M059J (cell line): Measurements from ENCODE around the gene IPO8. TPM values are rescaled to one million over a fixed set of nuclear protein-coding genes. Genes with fewer than 3 reads are reported as not detected.
A peak's percentile ranks its signal among the peaks of the same experiment; 100 is the strongest.
"Not testable (repeated sequence)": the region's sequence is repeated elsewhere in the genome, so short reads cannot be mapped to it uniquely, and the experiment has no call there.

Source experiments
- DNase-seq: peaks from one replicate; pipeline ENCODE4 v3.0.0-alpha.2; 2012; ENCODE audit warnings: low read depth
- total RNA-seq: library from RNA; depleted of rRNA; stranded (reverse); fragments of >200 nt; shearing (Covaris generic); gene quantifications from 2 replicates; pipeline ENCODE4 v1.2.3, GENCODE V29; 2014

Gene IPO8
- total RNA-seq, 1 experiment from 2014 or later = 22.9 TPM

DNA sequence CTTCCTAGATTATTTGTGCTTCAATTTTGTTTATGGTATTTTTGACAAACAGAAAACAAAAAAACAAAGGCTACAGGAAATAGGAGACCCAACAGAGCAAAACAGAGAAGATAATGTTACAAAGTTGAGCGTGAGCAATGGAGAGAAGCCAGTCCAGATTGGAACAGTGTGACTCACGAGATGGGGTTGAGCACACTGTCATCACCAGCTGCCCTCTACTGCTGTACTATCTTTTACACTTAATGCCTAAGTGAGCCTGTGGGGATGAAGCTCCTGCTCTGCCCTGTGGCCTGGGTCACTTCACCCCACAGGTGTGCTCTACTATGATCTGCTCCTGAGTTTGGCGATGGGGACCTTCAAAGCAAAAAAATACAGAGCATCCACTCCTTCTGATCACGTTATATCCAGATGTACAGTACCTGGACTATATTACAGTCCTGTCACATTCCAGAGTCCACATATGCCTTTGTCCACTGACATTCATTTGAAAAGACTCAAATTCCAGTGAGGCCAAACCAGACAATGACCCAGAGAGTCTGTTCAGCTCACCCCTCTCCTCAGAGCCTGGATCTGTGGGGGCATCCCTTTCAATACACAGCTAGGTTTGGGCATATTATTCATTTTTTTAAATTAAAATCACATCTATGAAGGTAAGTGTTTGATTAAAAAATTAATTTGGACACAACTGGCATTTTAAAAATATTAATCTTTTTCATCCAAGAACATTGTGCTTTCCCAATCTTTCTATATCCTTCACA lies 4.4 kb downstream of the IPO8 start:
- peak; percentile 77 for DNase-seq

DNA sequence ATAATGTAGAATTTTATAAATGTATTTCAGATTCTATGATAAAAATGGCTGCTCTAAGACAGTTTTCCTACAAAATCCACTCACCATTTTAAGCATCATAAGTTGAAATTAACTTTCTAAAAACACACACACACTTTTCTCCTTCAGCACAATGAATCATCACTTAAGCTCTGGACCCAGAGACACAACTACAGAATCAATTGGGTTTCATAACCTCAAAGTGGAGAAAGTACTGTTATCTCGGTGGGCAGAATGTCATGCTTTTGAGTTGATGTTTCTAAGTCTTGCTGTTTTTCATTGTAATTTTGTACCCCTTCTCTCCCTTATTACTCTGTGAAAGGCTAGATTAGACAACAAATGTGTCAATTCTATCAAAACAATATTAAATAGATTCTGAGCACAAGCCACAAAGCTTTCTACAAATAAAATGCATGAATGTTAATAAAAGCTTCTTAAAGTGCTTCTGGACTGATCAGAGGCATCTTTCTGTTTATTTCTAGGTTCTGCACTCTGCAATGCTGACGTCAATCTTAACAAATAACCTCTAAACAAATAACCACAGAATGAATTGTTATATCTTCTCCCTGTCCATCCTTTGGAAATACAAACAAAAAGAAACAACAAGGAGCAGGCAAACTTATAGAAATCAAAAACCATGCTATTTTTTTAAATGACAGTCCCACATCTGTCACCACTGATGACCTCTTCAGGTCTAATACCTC lies 8.2 kb downstream of the IPO8 start:
- DNase-seq = peak; percentile 1

DNA sequence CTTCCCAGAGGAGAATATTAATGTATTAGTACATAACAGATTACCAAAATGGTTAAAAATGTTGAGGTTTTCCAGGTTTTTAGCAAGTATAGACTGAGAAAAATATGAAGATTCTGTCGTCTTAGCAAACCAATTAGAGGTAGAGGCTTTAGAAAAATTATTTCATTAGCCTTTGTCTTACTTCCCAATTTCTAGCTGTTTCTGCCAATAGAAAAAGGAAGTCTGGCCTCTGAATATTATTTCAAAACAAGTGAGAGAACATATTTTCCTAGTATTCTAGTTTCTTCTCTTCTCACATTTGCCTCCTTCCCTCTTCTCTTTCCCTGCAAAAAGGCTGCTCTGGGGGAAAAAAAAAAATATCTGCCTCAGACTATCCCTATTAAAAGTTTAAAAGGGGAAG lies 16.4 kb downstream of the IPO8 start:
- DNase-seq = no peak

DNA sequence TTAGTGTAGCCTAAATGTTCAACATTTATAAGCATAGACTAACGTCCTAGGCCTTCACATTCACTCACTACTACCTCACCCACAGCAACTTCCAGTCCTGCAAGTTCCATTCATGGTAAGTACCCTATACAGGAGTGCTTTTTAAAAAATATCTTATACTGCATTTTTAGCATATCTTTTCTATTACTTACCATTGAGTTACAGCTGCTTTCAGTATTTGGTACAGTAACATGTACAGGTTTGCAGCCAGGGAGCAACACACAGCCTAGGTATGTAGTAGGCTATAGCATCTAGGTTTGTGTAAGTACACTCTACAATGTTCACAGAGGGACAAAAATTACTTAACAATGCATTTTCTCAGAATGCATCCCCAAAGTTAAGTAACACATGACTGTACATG lies 17.4 kb downstream of the IPO8 start:
- DNase-seq = no peak

DNA sequence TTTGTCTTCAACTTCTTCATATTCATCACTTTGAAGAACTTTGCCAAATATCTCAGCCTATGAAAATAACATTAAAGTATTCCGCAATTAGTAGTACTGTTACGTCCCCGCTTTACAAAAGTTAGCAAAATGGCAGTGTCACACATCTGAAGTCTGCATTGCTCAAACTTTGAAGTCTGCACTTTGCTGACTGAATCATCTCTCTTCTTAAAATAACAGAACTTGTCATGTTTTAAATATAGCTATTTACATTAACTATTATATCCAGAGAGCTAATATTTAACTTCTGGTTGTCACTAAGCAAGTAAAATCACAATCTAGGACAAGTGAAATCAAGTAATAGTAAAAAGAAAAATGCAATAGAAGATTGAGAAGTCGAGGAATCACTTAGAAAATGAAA lies 34.5 kb downstream of the IPO8 start:
- no peak for DNase-seq

DNA sequence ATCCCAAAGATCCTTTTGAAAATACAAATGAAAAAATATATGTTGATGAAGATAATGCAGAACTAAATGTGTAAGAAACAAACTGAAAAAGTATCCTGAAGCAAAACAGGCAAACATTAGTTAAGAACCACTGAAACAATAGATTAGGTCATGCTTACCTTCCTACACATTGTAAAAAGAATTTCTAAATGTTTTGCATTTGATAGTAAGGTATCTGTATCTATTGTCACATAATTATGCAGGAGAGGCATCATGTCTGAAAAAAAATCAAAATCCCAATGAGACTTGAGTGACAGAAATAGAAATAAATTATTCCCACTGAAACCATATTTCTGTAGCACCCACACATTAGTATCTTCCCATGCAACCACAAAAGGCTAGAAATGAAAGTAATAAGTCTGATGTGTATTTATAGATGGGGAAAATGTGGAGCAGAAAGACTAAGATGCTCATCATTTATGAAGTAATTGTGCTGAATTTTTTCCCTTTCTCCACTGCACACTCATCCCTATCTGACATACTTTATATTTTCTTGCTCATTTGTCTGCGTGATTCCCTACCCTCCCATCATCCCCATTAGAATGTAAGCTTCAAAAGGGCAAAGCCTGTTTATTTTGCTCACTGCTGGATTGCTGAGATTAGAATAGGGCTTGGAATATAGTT lies 43.5 kb downstream of the IPO8 start:
- DNase-seq = no peak

DNA sequence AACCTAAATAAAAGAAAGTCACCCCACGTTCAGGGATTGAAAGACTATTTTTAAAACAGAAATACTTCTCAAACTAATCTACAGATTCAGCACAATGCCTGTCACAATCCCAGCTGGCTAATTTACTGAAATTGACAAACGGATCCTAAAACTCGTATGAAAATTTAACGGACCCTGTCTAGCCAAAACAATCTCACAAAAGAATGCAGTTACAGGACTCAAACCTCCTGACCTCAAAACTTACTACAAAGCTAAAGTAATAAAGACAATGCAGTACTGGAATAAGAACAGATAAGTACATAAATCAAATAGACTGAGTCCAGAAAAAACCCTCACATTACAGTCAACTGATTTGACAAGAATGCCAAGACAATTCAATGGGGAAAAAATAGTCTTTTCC lies 48.8 kb downstream of the IPO8 start:
- no peak for DNase-seq

DNA sequence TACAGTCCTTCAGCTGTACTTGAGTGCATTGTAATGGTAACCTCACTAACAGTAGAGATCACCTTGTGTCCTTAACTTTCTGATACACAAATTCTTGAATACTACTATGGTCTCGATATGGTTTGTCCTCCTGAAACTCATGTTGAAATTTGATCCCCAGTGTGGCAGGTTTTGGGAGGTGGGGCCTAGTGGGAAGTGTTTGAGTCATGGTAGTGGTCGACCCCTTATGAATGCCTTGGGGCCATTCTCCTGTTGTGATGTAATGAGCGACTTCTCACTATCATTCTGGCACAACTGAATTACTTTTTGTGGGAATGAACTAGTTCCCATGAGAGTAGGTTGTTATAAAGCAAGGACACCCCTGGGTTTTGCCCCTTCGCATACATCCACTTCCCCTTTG lies 52.3 kb downstream of the IPO8 start:
- DNase-seq = peak; percentile 24

DNA sequence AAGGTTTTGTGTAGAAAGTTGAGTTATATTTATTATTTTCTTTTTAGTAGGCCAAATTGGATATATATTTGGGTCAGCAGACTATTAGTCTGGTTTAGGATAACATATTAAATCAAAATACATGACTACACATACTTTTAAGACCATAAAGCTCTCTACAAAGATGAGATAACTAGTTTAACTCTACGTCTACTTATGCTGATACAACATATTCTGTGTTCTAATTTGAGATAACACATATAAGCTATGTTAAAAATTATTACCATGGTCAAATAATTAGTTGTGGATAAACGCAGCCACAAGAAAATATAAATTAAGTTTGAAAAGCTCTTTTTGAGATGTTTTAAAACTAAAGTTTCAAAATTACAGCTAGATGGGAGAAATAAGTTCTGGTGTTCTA lies 55.3 kb downstream of the IPO8 start:
- DNase-seq = no peak

DNA sequence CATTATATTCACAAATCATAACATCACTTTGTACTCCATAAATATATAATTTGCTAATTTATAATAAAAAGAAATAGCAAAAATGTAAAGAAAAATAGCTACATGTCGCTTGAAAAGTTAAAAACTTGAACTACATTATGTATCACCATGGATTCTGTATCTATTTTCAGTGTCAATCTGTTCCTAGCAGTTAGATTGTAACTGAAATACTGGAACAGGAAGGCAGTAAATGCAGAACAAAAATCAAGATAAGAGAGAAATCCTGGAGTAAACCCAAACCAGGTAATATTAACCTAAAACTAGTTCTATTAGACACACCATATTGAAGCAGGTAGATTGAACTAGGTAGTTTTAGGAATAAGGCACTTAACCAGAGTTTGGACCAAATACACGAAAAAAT lies 60.3 kb downstream of the IPO8 start:
- DNase-seq = no peak

DNA sequence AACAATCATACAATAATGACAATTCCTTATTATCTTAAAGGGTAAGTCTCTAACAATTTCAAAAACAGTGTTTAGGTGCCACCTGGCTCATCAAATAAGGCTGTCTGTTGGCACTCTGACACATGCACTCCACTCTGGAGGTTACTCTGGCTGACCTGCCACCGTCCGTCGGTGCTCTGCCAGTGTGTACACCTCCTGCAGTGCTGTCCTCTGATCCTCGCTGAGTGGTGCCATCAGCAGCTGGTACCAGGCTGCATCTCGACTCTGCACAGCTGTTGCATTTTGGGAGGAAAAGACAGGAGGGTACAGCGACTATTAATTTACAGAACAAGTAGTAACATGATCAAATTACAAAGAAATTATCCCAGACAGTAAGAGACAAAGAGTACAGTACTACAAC lies 63.9 kb downstream of the IPO8 start:
- DNase-seq = no peak

DNA sequence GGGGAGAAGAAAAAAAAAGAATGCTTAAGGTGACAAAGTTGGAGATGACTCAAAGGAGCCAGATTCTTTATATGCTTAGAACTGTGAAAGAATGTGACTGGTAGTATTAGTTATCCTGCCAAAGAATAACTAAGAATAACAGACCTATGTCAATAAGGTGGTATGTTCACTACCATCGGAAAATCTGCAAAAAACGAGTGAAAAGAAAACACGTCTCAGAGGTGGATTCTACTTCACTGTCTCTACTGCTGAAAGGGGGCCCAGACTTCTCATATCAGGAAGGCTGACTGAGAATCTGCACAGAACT lies 64.7 kb downstream of the IPO8 start:
- no peak for DNase-seq

DNA sequence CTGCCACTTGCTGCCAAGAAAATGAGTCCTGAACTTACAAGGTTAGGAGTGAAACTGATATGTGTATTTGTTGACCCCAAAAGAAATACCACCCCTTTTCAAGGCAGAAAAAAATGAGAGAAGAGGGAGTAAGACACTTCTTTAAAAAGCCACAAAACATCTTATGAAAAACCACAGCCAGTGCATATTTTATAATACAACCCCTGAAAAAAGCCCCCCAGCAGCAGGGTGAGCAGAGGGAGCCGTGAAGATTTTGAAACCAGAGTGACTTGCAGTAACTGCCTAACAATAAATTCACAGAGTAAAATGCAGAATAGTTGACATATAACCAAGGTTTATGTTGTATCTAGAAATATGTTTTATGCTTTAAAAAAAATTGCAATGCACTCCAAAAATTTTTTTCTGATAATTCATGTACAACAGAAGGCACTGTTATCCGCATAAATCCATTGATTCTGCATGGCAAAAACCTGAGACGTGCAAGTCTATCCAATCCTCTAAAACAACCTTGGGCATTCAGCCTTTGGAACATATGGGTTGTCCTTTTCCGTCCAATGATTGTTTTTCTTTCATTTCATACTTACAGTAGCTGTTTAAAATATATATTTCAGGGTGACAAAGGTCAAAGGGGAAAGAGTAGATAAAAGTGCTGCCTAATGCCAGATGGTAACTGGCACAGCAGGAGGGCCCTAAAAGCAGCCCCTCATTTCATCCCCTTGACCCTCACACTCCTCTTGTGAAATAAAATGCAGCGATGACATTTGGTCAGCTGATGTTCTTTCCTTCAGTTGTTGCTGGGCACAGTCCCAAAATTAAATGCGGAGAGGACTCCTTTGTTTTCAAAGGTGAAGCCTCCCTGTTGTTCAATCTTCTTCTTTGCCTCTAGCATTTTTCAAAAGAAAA lies 65.3 kb downstream of the IPO8 start:
- DNase-seq = no peak

DNA sequence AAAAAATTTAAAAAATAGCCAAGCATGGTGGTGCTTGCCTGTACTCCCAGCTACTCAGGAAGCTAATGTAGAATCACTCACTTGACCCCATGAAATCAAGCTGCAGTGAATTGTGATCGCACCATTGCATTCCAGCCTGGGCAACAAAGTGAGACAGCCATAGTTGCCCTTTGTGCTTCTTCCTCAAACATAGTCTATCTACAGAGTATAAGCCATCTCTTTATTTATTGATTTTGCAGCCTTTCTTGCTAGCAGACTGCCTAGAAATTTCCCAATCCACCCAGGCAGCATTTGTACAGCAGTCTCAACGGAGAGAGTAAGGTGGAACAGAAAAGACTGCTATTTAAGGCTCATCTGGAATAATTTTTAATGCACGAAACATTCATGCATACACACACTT lies 68.8 kb downstream of the IPO8 start:
- DNase-seq = no peak

DNA sequence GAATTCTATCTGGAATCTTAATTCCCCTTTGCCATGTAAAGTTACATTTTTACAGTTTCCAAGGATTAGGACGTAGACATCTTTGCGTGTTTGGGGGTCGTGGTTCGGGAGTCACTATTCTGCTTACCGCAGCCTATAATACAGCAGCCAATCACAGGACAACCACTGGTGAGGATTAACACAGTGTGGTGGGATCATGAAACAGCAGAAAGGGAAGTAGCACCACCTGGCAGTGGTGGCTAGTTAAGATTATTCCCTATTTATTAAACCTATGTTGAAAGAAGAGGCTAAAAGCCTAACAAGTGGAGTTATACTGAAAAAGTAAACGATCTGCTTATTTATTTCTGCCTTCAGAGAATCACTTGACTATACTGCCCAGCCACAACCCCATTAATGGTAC lies 71.7 kb downstream of the IPO8 start:
- DNase-seq = no peak

DNA sequence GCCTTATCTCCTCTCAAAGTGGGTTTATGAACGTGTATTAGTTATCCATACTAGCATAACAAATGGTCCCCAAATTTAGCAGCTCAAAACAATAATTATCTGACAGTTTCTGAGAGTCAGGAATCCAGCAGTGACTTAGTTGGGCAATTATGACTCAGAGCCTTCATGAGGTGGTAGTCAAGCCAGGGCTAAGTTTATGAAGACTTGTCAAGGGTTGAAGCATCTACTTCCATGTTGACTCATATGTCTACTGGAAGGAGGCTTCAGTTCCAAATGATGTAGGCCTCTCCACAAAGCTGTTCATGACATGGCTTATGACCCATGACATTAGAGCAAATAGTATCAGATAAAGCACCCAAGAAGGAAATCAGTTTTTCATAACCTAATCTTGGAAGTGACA lies 73.2 kb downstream of the IPO8 start:
- peak; percentile 66 for DNase-seq

DNA sequence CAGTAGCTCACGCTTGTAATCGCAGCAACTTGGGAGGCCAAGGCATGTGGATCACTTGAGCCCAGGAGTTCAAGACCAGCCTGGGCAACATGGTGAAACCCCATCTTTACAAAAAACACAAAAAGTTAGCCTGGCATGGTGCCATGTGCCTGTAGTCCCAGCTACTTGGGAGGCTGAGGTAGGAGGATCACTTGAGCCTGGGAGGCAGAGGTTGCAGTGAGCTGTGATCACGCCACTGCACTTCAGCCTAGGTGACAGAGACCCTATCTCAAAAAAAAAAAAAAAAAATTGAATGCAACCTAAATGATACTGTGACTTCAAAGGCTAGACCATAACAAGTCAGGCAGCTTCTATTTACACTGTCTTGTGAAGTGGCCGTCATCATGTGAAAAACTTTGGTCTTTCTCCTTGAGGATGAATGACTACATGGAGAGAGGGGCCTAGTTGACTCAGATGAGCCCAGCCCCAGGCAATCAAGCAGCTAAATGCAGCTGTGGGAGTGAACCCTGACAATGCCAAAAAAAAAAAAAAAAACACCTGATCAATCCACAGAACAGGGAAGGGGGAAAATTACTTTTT lies 73.9 kb downstream of the IPO8 start:
- DNase-seq = not testable (repeated sequence)

DNA sequence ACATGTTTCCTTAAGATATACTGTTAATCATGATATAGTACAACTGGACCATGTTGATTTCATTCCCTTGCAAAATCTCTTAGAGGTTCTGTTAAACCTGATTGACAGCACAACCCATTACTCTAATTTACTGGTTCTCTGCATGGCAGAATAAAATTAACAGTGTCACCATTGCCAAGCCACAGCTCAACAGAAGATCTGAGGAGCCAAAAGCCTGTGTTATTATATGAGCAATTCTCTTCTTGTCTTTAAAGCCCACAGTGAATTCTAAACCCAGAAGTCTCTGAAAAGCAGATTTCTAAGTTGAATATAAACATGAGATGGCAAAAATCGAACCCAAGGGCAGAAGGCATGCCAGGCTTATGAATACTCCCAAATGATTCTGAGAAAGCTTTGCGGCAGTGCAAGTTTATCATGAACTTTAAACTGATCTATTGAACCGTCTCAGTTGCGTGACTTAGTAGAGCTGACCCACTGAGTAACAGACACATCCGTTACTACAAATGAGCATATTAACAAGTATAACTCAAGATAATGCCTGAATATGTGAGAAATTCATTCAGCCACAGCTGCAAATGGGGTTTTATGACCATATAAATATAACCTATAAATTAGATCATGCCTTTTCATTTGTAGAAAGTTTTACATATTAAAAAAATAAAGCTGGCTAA lies 78.2 kb downstream of the IPO8 start:
- DNase-seq = no peak

DNA sequence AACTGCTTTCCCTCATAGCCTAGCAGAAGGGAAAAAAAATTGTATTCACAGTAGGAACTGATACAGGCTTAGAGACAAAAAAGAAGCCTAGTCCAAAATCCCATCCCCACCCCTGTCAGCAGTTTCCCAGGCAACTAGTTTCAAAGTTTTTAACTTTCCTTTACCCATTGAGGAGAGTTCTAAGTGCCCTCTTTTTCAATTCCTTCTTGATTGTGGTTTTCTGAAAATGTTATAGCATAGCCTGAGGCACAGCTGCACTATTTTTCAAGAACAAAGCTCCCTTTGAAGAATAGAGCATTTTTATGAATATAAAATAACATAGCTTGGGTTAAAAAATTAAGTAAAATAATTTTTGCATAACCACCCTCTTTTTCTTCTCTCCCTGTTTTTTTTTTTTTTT lies 81.6 kb downstream of the IPO8 start:
- DNase-seq = peak; percentile 43

DNA sequence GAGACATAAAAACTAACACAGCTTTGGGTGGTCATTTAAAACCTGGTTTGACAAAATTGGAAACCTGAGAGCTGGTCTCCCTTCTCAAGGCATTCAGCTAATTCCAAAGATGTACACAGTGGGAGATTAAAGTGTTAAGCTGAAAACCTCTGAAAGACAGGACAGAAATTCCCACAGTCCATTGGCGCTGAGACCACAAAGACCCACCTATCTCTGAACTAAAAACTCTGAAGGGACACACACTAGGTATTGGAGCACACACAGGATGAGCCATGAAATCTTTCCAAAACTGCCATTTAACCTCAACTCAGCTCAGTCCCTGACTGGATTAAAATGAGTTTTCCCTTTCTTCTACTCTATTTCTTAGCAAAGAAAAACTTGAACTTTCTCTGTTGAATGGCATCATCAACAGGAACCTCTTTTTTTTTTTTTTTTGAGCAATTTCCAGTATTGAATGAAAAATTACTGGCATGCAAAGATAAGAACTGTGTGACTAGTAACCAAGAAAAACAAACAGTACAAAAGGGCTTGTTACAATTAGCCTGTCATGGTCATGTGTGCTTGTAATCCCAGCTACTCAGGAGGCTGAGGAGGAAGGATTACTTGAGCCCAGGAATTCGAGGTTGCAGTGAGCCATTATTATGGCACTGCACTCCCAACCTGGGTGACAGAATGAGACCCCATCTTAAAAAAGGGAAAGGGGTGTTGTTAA lies 82.4 kb downstream of the IPO8 start:
- DNase-seq = peak; percentile 70

DNA sequence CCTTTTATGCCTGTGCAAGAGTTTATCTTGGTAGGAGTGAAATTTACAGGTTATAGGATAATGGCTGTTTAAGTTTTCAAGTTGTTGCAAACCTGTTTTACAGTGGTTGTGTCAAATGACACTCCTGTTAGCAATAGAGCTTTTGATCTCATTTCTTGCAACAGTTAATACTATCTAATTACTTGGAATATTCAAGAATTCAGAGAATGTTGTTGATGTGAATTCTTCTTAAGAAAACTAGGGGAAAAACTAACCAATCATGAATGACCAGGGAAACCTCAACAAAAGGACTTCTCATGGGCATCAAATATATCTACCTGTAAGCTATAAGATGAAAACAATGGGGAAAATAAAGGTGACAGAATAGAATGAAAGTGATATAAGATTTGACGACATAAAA lies 85.0 kb downstream of the IPO8 start:
- no peak for DNase-seq
